Measurements from ENCODE around the gene SDK2.

Gene SDK2

GRCh38 chr17:73391331-73392265 lies 252.6 kb downstream of the SDK2 start:
- TF ChIP-seq, protein P1, sequence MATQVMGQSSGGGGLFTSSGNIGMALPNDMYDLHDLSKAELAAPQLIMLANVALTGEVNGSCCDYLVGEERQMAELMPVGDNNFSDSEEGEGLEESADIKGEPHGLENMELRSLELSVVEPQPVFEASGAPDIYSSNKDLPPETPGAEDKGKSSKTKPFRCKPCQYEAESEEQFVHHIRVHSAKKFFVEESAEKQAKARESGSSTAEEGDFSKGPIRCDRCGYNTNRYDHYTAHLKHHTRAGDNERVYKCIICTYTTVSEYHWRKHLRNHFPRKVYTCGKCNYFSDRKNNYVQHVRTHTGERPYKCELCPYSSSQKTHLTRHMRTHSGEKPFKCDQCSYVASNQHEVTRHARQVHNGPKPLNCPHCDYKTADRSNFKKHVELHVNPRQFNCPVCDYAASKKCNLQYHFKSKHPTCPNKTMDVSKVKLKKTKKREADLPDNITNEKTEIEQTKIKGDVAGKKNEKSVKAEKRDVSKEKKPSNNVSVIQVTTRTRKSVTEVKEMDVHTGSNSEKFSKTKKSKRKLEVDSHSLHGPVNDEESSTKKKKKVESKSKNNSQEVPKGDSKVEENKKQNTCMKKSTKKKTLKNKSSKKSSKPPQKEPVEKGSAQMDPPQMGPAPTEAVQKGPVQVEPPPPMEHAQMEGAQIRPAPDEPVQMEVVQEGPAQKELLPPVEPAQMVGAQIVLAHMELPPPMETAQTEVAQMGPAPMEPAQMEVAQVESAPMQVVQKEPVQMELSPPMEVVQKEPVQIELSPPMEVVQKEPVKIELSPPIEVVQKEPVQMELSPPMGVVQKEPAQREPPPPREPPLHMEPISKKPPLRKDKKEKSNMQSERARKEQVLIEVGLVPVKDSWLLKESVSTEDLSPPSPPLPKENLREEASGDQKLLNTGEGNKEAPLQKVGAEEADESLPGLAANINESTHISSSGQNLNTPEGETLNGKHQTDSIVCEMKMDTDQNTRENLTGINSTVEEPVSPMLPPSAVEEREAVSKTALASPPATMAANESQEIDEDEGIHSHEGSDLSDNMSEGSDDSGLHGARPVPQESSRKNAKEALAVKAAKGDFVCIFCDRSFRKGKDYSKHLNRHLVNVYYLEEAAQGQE (IDR thresholded peaks at IDR 0.05; ENCODE audit: insufficient replicate concordance, low read depth) = no peak
- TF ChIP-seq SPI1 (IDR thresholded peaks at IDR 0.05; ENCODE audit: borderline replicate concordance, low read depth) (no peak), CTCF (IDR thresholded peaks at IDR 0.05; ENCODE audit: insufficient read depth, low read length) (no peak), POLR2AphosphoS5 (IDR thresholded peaks at IDR 0.05; ENCODE audit: low read depth) (no peak), GABPA (IDR thresholded peaks at IDR 0.05; ENCODE audit: low read depth) (no peak)
- Histone ChIP-seq H3K27me3 (ENCODE audit: insufficient read depth, poor library complexity, severe bottlenecking) (no peaks in the 10 kb centered on the region), H3K27ac (replicated peaks) (no peak overlapping the region), H3K4me3 (replicated peaks; ENCODE audit: insufficient read depth, low read length) (no peak overlapping the region)
- no peak for DNase-seq (ENCODE audit: low read depth in 1 of 2, low spot score in 1 of 2)

GRCh38 chr17:73390851-73391250 lies 253.4 kb downstream of the SDK2 start:
- H3K27me3 ChIP-seq (ENCODE audit: insufficient read depth, poor library complexity, severe bottlenecking) = no peaks in the 10 kb centered on the region
- H3K27ac ChIP-seq (replicated peaks) = no peak overlapping the region
- DNase-seq (ENCODE audit: low read depth in 1 of 2, low spot score in 1 of 2) = no peak
- TF ChIP-seq SPI1 (IDR thresholded peaks at IDR 0.05; ENCODE audit: borderline replicate concordance, low read depth) (no peak), POLR2AphosphoS5 (IDR thresholded peaks at IDR 0.05; ENCODE audit: low read depth) (no peak), CTCF (IDR thresholded peaks at IDR 0.05; ENCODE audit: insufficient read depth, low read length) (no peak), GABPA (IDR thresholded peaks at IDR 0.05; ENCODE audit: low read depth) (no peak)
- TF ChIP-seq, protein P1 (IDR thresholded peaks at IDR 0.05; ENCODE audit: insufficient replicate concordance, low read depth) = no peak
- H3K4me3 ChIP-seq (replicated peaks; ENCODE audit: insufficient read depth, low read length) = no peak overlapping the region

DNA sequence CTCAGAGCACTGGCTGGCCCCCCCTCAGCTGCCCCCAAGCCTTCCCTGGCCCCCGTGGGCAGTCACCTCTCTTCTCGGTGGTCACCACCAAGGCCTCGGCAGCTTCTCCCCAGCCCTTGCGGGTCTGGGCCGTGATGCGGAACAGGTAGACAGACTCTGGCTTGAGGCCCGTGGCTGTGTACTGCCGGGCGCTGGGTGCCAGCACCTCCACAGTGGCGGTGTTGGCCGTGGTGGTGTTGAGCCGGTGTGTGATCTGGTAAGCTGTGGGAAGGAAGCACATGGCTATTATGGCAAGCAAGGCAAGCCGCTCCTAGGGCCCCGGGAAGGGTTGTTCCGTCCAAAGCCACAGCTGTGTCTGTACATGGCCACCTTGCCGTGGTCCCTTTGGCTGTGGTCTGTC lies 254.0 kb downstream of the SDK2 start:
- H3K4me3 ChIP-seq (replicated peaks; ENCODE audit: insufficient read depth, low read length) = no peak overlapping the region
- TF ChIP-seq POLR2AphosphoS5 (IDR thresholded peaks at IDR 0.05; ENCODE audit: low read depth) = no peak
- no peak for TF ChIP-seq SPI1 (IDR thresholded peaks at IDR 0.05; ENCODE audit: borderline replicate concordance, low read depth)
- DNase-seq (ENCODE audit: low read depth in 1 of 2, low spot score in 1 of 2) = no peak
- H3K27me3 ChIP-seq (ENCODE audit: insufficient read depth, poor library complexity, severe bottlenecking) = no peaks in the 10 kb centered on the region
- H3K27ac ChIP-seq (replicated peaks) = no peak overlapping the region

DNA sequence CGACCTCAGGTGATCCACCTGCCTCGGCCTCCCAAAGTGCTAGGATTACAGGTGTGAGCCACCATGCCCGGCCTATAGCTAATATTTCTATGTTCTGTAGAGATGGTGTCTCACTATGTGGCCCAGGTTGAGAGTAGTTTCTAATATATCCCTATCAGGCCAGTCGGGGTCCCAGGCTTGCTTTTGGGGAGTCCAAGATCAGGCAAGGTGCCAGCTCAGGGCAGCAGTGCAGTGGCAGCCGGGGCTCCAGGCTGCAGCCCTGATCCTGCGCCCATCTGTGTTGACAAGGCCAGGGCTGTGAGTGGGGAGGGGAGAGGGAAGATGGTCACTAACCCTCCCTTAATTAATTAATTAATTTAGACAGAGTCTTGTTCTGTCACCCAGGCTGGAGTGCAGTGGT lies 254.8 kb downstream of the SDK2 start:
- Histone ChIP-seq H3K27me3 (ENCODE audit: insufficient read depth, poor library complexity, severe bottlenecking) (no peaks in the 10 kb centered on the region), H3K27ac (replicated peaks) (no peak overlapping the region), H3K4me3 (replicated peaks; ENCODE audit: insufficient read depth, low read length) (no peak overlapping the region)
- TF ChIP-seq SPI1 (IDR thresholded peaks at IDR 0.05; ENCODE audit: borderline replicate concordance, low read depth) = no peak
- no peak for TF ChIP-seq GABPA (IDR thresholded peaks at IDR 0.05; ENCODE audit: low read depth)
- TF ChIP-seq, protein P1 (IDR thresholded peaks at IDR 0.05; ENCODE audit: insufficient replicate concordance, low read depth) = no peak
- no peak for TF ChIP-seq CTCF (IDR thresholded peaks at IDR 0.05; ENCODE audit: insufficient read depth, low read length)
- no peak for DNase-seq (ENCODE audit: low read depth in 1 of 2, low spot score in 1 of 2)
